HG03103 (cell line): ENCODE results near the gene NEUROD2.

Experiments
- ATAC-seq: cut with Tn5 transposase; IDR thresholded peaks from one replicate; pipeline ENCODE4 v1.9.1; 2021; ENCODE audit warnings: low read depth; ENCODE audit not compliant: unreplicated experiment

Gene NEUROD2

GRCh38 chr17:39607851-39608130 lies at the start of gene NEUROD2:
Gene NEUROD2 (minus strand): TSS chr17:39607920. CDS start chr17:39606599, 1,321 bp downstream.
- no peak for ATAC-seq

DNA sequence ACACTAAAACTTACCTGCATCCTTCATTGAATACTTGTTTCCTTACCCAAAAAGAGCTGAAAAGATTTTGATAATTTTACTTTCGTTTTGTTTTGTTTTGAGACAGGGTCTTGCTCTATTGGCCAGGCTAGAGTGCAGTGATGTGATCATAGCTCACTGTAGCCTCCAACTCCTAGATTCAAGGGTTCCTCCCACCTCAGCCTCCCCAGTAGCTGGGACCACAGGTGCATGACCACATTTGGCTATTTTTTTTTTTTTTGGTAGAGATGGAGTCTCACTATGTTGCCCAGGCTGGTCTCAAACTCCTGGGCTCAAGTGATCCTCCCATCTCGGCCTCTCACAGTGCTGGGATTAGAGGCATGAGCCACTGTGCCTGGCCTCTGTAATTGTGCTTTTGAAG lies 47.4 kb upstream of the NEUROD2 start:
- ATAC-seq = no peak

GRCh38 chr17:39653662-39654331 lies 46.1 kb upstream of the NEUROD2 start:
- no peak for ATAC-seq

DNA sequence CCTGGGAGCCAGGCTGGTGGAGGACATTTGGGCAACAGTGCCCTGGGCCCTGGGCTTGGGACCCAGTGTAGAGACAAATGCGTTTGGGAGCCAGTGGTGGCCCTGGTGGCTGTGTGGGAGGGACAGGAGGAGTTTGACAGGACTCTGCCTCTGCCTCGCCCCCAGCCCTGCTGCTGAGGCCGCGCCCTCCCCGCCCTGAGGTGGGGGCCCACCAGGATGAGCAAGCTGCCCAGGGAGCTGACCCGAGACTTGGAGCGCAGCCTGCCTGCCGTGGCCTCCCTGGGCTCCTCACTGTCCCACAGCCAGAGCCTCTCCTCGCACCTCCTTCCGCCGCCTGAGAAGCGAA lies 45.6 kb upstream of the NEUROD2 start:
- ATAC-seq = no peak

DNA sequence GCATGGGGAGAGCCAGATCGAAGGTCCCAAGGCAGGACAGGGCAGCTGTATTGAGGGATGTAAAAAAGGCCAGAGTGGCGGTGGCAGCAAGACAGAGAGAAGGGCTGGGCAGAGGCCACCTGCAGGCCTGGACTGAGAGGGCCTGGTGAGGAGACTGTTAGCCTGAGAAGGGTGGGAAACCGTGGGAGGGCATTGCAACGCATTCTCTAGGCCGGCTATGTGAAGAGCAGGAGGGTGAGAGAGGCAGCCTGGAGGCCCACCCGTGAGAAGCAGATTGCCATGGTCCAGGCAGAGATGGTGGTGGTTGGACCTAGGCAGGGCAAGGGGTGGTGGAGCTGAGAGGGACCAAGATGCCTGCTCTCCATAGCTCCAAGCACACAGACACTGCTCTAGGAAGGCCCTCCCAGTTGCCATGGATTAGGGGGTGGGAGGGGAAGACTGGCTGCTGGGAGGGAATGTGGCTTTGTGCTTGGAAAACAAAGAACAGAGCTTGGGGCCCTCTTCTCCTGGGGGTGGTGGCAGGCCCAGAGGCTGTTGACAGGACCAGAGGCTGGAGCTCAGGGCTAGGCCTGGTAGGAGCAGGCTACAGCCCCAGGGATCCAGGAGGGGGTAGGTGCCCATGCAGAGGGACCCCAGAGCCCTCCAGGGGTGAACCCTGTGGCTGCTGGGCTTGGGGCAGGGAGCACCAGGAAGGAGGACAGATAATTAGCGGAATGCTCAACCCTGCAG lies 45.0 kb upstream of the NEUROD2 start:
- ATAC-seq = no peak

DNA sequence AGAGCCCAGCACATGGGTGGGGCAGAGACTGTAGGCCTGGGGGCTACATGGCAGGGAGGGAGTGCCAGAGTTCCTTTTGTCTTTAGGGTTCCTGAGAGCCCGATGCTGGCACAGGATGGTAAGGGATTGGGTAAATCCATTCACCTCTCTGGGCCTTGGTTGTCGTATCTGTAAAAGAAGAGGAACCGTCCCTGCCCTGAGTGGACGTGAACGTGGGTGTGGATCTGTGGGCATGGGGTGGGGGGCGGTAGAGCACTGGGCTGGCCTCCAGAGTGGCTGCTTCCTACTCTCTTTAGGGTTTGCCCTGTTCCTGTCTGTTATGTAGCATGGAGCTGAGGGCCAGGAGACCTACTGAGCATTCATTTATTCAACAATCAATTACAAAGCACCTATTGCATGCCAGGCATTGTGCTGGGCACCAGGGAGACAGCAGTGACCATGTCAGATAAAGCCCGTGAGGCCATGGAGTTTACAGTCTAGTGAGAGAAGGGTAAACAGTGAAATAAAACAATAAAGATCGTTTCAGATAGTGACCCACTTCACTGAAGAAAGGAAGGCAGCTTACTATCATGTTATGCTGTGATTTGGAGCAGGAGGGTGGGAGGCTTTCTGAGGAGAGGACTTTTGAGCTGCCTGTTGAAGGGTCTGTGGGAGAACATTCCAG lies 44.3 kb upstream of the NEUROD2 start:
- ATAC-seq = no peak

DNA sequence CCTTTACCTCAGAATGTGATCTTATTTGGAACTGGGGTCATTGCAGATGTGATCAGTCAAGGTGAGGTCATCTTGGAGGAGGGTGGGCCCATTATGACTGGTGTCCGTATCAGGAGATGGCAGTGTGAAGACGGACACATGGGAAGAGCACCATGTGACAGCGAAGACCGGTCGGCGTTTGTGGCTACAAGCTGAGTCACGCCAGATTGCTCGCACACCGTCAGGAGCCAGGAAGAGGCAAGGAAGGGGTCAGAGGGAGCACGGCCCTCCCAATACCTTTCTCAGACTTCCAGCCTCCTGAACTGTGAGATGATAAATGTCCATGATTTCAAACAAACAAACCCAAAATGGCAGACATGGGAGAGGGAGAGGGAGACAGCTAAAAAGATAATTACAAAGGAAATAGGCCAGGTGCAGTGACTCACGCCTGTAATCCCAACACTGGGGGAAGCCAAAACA lies 42.4 kb upstream of the NEUROD2 start:
- no peak for ATAC-seq

DNA sequence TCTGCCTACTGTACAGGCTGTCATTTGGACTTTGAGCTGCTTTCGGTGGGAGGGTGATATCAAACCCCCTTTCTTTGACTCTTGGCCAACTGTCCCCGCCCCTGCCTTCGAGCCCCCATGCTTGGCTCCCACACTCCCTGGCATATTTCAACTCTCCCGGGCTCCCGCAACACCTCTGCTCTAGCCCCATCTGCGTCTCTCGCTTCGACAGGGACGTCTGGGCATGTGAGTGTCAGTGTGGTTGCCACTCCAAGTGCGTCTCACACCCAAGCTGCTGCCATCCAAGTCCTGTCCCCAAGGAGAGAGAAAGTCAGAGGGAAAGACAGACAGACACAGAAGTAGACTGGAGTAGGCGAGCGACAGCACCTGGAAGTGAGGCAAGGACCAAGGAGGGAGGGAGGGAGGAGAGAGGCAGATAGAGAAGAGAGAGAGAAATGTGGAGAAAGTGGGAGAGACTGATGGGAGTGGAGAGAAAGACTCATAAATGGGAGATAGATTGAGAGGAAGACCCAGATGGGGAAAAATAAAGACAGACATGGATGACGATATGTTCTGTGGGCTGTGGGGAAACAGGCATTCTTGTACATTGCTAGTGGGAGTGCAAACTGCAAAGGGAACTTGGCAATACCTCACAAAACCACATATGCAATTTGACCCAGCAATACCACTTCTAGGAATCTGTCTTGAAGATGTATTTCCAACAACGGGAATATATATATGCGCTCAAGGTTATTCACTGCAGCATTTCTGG lies 41.1 kb upstream of the NEUROD2 start:
- no peak for ATAC-seq

GRCh38 chr17:39647256-39647655 lies 39.5 kb upstream of the NEUROD2 start:
- ATAC-seq = no peak

DNA sequence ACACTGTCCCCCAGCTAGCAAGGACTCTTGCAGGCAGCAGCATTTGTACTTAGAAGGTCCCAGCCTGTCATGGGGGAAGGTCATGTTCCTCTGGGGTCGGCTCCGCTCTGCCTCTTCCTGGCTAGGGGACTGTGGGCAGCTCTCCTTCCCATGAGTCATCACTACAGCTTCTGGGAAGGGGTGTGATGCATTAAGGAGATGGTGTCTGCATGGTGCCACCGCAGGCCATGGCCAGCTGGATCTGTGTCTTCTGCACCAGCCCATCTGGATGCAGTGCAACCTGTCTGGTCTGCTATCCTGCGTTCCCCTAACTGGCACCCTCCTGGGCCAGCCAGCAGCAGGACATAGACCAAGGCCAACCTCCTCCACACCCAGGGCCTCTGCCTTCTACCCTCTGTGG lies 35.6 kb upstream of the NEUROD2 start:
- ATAC-seq = no peak

DNA sequence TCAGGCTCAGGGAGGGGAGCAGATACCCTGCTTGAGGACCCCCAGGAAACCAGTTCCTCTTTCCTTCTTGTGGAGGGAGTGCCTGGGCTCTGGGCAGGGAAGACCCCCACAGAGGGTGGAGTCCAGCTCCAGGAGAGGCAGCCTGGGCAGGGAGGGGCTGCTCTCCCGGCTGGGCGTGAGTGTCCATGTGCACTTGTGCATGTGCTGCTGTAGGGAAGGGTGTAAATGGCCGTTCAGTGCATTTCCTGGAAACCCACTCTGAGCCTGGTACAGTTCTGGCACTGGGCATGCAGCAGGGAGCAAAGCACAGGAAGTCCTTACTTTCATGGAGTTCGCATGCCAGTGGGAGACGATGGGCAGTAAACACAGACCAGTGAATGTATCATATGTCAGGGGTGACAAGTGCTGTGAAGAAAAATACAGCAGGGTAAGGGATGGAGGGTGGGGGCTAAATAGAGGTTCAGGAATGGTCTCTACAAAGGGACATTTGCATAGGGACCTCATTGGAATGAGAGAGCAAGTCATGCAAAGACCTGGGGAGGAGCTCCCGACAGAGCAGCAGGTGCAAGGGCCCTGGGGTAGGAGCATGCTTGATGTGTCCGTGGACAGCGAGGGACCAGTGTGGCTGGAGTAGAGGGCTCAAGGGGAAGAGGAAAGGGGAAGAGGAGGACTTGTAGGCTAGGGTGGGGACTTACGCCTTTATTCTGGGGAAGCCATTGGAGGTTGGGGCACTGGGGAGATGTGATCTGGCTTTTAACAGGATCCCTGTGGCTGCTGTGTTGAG lies 34.8 kb upstream of the NEUROD2 start:
- no peak for ATAC-seq

DNA sequence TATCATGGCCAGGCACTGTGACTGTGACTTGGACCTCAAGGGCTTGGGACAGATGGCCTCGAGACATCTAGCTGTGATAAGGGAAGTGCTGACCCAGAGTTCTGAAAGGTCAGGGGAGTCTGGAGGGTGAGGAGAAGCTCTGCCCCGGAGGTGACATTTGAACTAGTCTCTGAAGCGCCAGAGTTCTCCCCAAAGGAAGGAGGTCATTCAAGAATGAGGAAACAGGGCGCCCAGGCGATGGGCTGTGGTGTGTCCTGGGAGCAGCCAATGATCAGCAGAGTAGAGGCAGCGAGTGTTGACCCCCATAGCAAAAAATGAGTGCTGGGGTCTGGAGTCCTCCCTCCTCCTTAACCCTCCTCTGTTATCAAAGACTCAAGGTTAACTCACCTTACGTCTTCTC lies 34.2 kb upstream of the NEUROD2 start:
- no peak for ATAC-seq

DNA sequence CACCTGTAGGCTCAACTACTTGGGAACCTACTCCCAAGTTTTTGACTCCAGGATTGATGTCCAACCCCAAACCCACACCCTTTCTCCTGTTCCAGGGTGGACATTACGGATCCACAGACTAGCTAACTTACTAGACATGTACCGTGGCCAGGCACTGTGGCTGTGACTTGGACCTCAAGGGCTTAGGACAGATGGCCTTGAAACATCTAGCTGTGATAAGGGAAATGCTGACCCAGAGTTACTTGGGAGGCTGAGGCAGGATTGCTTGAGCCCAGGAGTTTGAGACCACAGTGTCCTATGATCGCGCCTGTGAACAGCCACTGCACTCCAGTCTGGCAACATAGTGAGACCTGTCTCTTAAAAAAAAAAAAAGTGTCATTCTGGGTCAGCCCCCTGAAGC lies 33.4 kb upstream of the NEUROD2 start:
- no peak for ATAC-seq

- ATAC-seq = no peak
Observed at GRCh38 chr17:39640591-39641031, 32.9 kb upstream of the NEUROD2 start.

GRCh38 chr17:39639566-39640458 lies 32.1 kb upstream of the NEUROD2 start:
- ATAC-seq = no peak

- no peak for ATAC-seq
Observed at GRCh38 chr17:39639043-39639442, 31.3 kb upstream of the NEUROD2 start.

- no peak for ATAC-seq
Observed at GRCh38 chr17:39638317-39638716, 30.6 kb upstream of the NEUROD2 start.

DNA sequence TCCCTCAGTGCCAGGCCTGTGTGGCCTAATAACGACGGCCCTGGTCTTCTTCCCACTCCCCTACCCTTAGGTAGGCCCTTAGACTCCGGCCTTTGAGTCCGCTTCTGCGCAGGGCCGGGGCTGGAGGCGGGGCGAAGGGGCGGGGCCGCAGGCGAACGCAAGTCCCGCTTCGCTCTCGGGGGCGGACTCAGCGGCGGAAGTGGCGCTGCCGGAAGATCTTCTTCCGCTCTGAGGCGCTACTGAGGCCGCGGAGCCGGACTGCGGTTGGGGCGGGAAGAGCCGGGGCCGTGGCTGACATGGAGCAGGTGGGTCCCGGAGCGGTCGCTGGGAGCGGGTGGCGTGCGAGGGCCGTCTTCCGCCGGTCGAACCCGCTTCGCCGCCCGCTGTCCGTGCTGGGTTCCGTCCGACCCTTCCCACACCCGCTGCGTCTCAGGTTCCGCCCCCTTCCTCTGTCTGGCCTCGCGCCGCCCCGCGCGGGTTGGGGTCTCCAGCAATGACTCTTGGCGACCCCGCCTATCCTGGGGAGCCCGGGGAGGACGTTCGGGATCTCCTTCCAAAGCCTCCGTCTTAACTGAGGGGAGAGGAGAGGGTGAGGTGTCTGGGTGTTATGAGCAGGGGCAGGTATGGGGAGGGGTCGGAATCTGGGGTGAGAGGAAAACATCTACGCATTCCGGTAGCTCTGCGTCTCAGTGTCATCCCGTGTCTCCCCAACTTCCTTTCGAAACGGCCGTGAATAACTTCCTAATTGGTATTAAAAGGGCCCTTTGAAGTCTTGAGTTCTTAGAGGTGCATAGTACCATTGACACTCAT lies 29.4 kb upstream of the NEUROD2 start, which contains the start of gene STARD3:
TSS of gene STARD3 (plus strand) at position 218 of the 810 bp plus-strand sequence. CDS start 16,388 bp downstream, outside the sequence.
- no peak for ATAC-seq

DNA sequence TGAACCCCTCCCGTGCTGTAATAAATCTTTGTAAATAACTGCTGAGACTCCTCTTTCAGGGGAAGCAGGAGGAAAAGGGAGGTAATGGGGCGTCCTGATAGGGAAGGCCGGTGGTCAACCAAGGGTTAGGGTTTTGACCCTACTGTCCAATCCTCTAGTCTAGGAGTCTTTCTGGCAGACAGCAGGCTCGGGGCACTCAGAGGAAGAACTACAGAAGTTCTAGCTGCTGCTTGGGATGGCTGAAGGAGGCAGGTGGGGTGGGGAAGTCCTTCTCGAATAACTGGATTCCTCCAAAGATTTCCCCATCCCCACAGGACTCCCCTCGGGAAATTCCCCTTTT lies 28.8 kb upstream of the NEUROD2 start:
- no peak for ATAC-seq
